SK-N-SH (cell line): ENCODE measurements around the gene ICOSLG.
"Not testable (repeated sequence)": the region's sequence is repeated elsewhere in the genome, so short reads cannot be mapped to it uniquely, and the experiment has no call there.

Source experiments
- CTCF ChIP-seq: fragments of 200-600 bp; sonication (generic); IDR thresholded peaks from 2 replicates; pipeline ENCODE4 v1.6.1; 2017; ENCODE audit warnings: antibody characterized with exemption, mild to moderate bottlenecking, moderate library complexity
- ELF1 ChIP-seq: IDR thresholded peaks from 2 replicates; pipeline ENCODE4 v1.4.0; 2012
- FOSL2 ChIP-seq: IDR thresholded peaks from 2 replicates; pipeline ENCODE4 v1.4.0; 2012; ENCODE audit warnings: low read depth, mild to moderate bottlenecking, moderate library complexity, borderline replicate concordance
- JUND ChIP-seq: IDR thresholded peaks from 2 replicates; pipeline ENCODE4 v1.4.0; 2012
- MXI1 ChIP-seq: IDR thresholded peaks from 2 replicates; pipeline ENCODE4 v1.6.1; 2012; ENCODE audit warnings: mild to moderate bottlenecking, low read depth, low read length, improper control_type of control experiment
- REST ChIP-seq: IDR thresholded peaks from 2 replicates; pipeline ENCODE4 v1.6.1; 2012; ENCODE audit warnings: mild to moderate bottlenecking, low read depth, low read length, moderate library complexity
- RFX5 ChIP-seq: IDR thresholded peaks from 2 replicates; pipeline ENCODE4 v1.6.1; 2012; ENCODE audit warnings: mild to moderate bottlenecking, improper control_type of control experiment, low read length
- SIN3A ChIP-seq: IDR thresholded peaks from 2 replicates; pipeline ENCODE4 v1.6.1; 2012; ENCODE audit warnings: low read depth, mild to moderate bottlenecking, low read length, moderate library complexity, borderline replicate concordance

- TF ChIP-seq SIN3A, FOSL2, JUND, CTCF, REST, ELF1, RFX5, MXI1: not testable (repeated sequence)
Measured at GRCh38 chr21:44199997-44200396, 40.7 kb downstream of the ICOSLG start.
